Erythroblast (primary cell): ENCODE measurements around the gene GTF2F2.

Source experiments
- DNase-seq, 2 experiments: peaks; one replicate each; lab custom pipeline; 2025; lab: John Stamatoyannopoulos, UW
- GATA1 ChIP-seq: IDR thresholded peaks from 2 replicates; pipeline ENCODE4 v1.6.1; 2011; ENCODE audit warnings: low read depth, mild to moderate bottlenecking, control low read depth, low read length, moderate library complexity
- POLR2A ChIP-seq: IDR thresholded peaks from 2 replicates; pipeline ENCODE4 v1.6.1; 2011; ENCODE audit warnings: mild to moderate bottlenecking, low read length

Gene GTF2F2

GRCh38 chr13:45205124-45205523 is 84.8 kb downstream of the GTF2F2 start:
- TF ChIP-seq GATA1 (no peak), POLR2A (no peak)
- no peak for DNase-seq

- TF ChIP-seq POLR2A: no peak
- no peak for TF ChIP-seq GATA1
- DNase-seq: no peak
These were observed 86.0 kb downstream of the GTF2F2 start for GRCh38 chr13:45206340-45206739.

GRCh38 chr13:45207319-45207718 is 87.0 kb downstream of the GTF2F2 start:
- DNase-seq: no peak
- TF ChIP-seq GATA1: no peak

- DNase-seq: no peak
- TF ChIP-seq POLR2A (no peak), GATA1 (no peak)
These were observed 87.8 kb downstream of the GTF2F2 start for GRCh38 chr13:45208132-45208531.

GRCh38 chr13:45209229-45209628 is 88.9 kb downstream of the GTF2F2 start:
- no peak for TF ChIP-seq GATA1
- TF ChIP-seq POLR2A: no peak
- no peak for DNase-seq

- DNase-seq: no peak
- TF ChIP-seq GATA1 (no peak), POLR2A (no peak)
These were observed 95.2 kb downstream of the GTF2F2 start for GRCh38 chr13:45215392-45216077.

- no peak for DNase-seq
- TF ChIP-seq GATA1: no peak
- TF ChIP-seq POLR2A: no peak
These were observed 95.9 kb downstream of the GTF2F2 start for GRCh38 chr13:45216193-45216592.

- TF ChIP-seq GATA1 (no peak), POLR2A (no peak)
- DNase-seq: no peak
These were observed 98.4 kb downstream of the GTF2F2 start for GRCh38 chr13:45218689-45219088.

GRCh38 chr13:45219123-45219891 is 99.0 kb downstream of the GTF2F2 start:
- TF ChIP-seq GATA1: no peak
- no peak for TF ChIP-seq POLR2A
- no peak for DNase-seq

- no peak for DNase-seq
These were observed 99.6 kb downstream of the GTF2F2 start for GRCh38 chr13:45219938-45220375.

GRCh38 chr13:45220403-45220802 is 100.1 kb downstream of the GTF2F2 start:
- no peak for TF ChIP-seq GATA1
- TF ChIP-seq POLR2A: no peak

More at GRCh38 chr13:45219938-45220375, 99.6 kb downstream of the GTF2F2 start:
- TF ChIP-seq POLR2A (no peak), GATA1 (no peak)

GRCh38 chr13:45222516-45222915 is 102.2 kb downstream of the GTF2F2 start:
- TF ChIP-seq GATA1: no peak
- no peak for TF ChIP-seq POLR2A

More at GRCh38 chr13:45220403-45220802, 100.1 kb downstream of the GTF2F2 start:
- DNase-seq: no peak

GRCh38 chr13:45222919-45223318 is 102.6 kb downstream of the GTF2F2 start:
- TF ChIP-seq POLR2A (no peak), GATA1 (no peak)
- DNase-seq: no peak

More at GRCh38 chr13:45222516-45222915, 102.2 kb downstream of the GTF2F2 start:
- no peak for DNase-seq

GRCh38 chr13:45224176-45224575 is 103.9 kb downstream of the GTF2F2 start:
- TF ChIP-seq POLR2A (no peak), GATA1 (no peak)
- DNase-seq: no peak
